ENCODE measurements around the gene GMIP. TPM values are rescaled to one million over a fixed set of nuclear protein-coding genes. Genes with fewer than 3 reads are reported as not detected.

The GMIP gene
- total and polyA plus RNA-seq, 4 donors: 0.89 to 6.5 (median 4.3) TPM

DNA sequence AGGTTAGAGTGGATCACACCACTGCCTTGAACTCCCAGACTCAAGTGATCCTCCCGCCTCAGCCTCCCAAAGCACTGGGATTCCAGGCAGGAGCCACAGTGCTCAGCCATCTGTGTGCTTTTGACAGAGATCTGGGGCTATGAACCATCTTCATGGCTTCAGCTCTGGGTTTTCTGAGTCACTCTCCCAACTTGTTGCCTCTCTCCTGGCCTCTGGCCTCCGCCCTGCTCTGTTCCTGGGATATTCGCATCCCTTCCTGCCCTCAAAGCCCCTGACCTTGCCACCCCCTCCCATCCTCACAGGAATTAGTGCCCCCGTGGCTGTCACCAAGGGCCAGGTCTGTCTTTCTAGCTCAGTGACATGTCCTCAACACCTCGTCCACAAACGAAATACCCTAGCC lies 5.7 kb upstream of the GMIP start (continued):
- TF ChIP-seq HNF4G (IDR thresholded peaks at IDR 0.05): no peak
- no peak for TF ChIP-seq GABPA (IDR thresholded peaks at IDR 0.05 in 1 of 2, conservative IDR thresholded peaks at IDR 0.05 in 1 of 2)
- TF ChIP-seq, protein P1, sequence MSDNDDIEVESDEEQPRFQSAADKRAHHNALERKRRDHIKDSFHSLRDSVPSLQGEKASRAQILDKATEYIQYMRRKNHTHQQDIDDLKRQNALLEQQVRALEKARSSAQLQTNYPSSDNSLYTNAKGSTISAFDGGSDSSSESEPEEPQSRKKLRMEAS (IDR thresholded peaks at IDR 0.05): no peak

DNA sequence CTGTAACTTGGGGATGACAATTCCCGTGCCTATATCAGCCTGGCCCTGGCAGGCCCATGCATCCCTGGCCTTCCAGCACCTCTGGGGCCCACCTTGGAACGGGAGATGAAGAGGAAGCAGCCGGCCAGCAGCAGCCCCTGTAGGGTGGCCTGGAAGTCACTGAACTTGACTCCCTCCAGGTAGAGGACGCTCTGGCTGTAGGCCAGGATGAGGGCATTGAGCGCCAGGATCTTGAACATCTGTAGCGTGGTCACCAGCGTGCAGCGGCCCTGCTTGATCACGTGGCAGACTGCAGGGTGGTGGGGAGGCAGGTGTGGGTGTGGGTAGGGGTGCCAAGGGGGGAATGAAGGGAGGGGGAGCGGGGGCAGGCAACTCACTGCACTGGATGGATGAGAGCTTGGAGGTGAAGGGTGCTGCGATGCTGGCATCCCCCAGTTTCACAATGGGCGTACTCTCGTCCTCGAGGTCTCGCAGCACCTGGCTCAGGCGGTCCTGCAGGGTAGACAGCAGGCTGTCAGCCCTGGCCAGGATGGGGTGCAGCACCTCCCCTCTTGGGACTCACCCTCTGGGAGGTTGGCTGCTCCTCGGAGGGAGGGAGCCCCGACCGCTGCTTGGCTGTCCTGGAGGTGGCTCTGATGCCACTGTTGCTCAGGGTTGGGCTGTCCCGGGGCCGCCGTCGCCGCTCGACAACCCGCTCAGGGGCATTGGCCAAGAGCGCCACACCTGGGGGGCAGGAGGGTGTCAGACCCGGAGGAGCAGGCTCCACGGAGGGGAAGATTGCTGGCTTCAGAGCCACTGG lies 3.8 kb upstream of the GMIP start:
- 96% methylated on average over 29 of the region's 29 CpGs for WGBS
- no peaks in the 10 kb centered on the region for H3K27me3 ChIP-seq (ENCODE audit: control insufficient read depth in 4 of 4, insufficient read depth in 4 of 4, low read length in 3 of 4)
- H3K9ac ChIP-seq (ENCODE audit: low read depth in 1 of 2, low read length in 2 of 2): no peak overlapping the region
- no peak overlapping the region for H3K4me3 ChIP-seq (ENCODE audit: low read depth in 1 of 3, low read length in 3 of 3)
- H3K27ac ChIP-seq (ENCODE audit: low read depth in 1 of 2, low read length in 2 of 2): no peak overlapping the region
- no peak for TF ChIP-seq GABPA (IDR thresholded peaks at IDR 0.05 in 1 of 2, conservative IDR thresholded peaks at IDR 0.05 in 1 of 2)
- TF ChIP-seq, protein P2, sequence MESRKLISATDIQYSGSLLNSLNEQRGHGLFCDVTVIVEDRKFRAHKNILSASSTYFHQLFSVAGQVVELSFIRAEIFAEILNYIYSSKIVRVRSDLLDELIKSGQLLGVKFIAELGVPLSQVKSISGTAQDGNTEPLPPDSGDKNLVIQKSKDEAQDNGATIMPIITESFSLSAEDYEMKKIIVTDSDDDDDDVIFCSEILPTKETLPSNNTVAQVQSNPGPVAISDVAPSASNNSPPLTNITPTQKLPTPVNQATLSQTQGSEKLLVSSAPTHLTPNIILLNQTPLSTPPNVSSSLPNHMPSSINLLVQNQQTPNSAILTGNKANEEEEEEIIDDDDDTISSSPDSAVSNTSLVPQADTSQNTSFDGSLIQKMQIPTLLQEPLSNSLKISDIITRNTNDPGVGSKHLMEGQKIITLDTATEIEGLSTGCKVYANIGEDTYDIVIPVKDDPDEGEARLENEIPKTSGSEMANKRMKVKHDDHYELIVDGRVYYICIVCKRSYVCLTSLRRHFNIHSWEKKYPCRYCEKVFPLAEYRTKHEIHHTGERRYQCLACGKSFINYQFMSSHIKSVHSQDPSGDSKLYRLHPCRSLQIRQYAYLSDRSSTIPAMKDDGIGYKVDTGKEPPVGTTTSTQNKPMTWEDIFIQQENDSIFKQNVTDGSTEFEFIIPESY (IDR thresholded peaks at IDR 0.05): no peak
- no peak for TF ChIP-seq EGR1 (IDR thresholded peaks at IDR 0.05; ENCODE audit: low read depth in 2 of 2)
- TF ChIP-seq, protein P3, sequence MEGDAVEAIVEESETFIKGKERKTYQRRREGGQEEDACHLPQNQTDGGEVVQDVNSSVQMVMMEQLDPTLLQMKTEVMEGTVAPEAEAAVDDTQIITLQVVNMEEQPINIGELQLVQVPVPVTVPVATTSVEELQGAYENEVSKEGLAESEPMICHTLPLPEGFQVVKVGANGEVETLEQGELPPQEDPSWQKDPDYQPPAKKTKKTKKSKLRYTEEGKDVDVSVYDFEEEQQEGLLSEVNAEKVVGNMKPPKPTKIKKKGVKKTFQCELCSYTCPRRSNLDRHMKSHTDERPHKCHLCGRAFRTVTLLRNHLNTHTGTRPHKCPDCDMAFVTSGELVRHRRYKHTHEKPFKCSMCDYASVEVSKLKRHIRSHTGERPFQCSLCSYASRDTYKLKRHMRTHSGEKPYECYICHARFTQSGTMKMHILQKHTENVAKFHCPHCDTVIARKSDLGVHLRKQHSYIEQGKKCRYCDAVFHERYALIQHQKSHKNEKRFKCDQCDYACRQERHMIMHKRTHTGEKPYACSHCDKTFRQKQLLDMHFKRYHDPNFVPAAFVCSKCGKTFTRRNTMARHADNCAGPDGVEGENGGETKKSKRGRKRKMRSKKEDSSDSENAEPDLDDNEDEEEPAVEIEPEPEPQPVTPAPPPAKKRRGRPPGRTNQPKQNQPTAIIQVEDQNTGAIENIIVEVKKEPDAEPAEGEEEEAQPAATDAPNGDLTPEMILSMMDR (IDR thresholded peaks at IDR 0.05; ENCODE audit: low read depth, low read length, missing input control): no peak
- no peak for TF ChIP-seq RXRA (IDR thresholded peaks at IDR 0.05)
- TF ChIP-seq RAD21 (IDR thresholded peaks at IDR 0.05): no peak
- TF ChIP-seq JUND (IDR thresholded peaks at IDR 0.05): no peak
- H3K36me3 ChIP-seq (ENCODE audit: control insufficient read depth in 4 of 4, insufficient read depth in 3 of 4, low read depth in 1 of 4, low read length in 3 of 4): peaks cover 18 to 65% (median 34%) of the 10 kb centered on the region in 4 donors
- DNase-seq (ENCODE audit: low spot score): no peak
- H3K4me1 ChIP-seq (ENCODE audit: control insufficient read depth in 4 of 4, insufficient read depth in 4 of 4, low read length in 3 of 4): peaks cover 1 to 15% (median 8%) of the 10 kb centered on the region in 4 donors
- no peaks in the 10 kb centered on the region for H3K9me3 ChIP-seq (ENCODE audit: control insufficient read depth in 4 of 4, low read length in 3 of 4)

DNA sequence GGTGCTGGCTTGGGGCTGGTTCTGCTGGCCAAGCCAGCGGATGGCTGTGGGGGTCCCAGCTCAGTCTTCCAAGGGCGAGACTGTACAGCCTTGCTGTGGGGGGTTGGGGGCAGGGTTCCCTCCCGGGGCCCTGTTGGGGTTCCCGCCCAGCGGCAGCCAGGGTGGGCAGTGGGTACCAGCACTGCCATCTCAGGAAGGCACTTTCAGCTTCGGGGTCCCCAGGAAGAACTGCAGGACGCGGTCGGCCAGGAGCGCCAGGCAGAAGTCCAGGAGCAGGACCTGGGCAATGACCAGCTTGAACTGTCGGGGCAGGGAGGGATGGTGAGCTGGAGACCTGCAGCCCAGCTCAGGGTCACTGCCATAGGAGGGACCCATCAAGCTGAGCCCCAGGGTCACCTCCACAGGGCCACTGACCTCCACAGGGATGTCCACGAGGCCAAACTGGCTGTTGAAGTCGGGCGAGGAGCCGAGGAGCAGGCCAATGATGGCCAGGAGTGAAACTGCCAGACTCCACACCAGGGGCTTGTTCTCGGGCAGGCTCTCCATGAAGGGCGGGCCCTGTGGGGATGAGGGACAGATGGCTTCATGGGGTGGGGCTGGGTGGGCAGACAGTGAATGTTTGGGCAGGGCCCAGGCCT lies 1.9 kb upstream of the GMIP start:
- WGBS: 95% methylated on average over 17 of the region's 17 CpGs

More for the DNA sequence above, 1.9 kb upstream of the GMIP start:
- H3K4me1 ChIP-seq (ENCODE audit: control insufficient read depth in 4 of 4, insufficient read depth in 4 of 4, low read length in 3 of 4): peaks cover 1 to 15% (median 8%) of the 10 kb centered on the region in 4 donors
- no peak for DNase-seq (ENCODE audit: low spot score)
- no peaks in the 10 kb centered on the region for H3K9me3 ChIP-seq (ENCODE audit: control insufficient read depth in 4 of 4, low read length in 3 of 4)
- no peak overlapping the region for H3K9ac ChIP-seq (ENCODE audit: low read depth in 1 of 2, low read length in 2 of 2)
- H3K36me3 ChIP-seq (ENCODE audit: control insufficient read depth in 4 of 4, insufficient read depth in 3 of 4, low read depth in 1 of 4, low read length in 3 of 4): peaks cover 11 to 47% (median 25%) of the 10 kb centered on the region in 4 donors
- no peak overlapping the region for H3K4me3 ChIP-seq (ENCODE audit: low read depth in 1 of 3, low read length in 3 of 3)
- no peak overlapping the region for H3K27ac ChIP-seq (ENCODE audit: low read depth in 1 of 2, low read length in 2 of 2)
- TF ChIP-seq, protein P4, sequence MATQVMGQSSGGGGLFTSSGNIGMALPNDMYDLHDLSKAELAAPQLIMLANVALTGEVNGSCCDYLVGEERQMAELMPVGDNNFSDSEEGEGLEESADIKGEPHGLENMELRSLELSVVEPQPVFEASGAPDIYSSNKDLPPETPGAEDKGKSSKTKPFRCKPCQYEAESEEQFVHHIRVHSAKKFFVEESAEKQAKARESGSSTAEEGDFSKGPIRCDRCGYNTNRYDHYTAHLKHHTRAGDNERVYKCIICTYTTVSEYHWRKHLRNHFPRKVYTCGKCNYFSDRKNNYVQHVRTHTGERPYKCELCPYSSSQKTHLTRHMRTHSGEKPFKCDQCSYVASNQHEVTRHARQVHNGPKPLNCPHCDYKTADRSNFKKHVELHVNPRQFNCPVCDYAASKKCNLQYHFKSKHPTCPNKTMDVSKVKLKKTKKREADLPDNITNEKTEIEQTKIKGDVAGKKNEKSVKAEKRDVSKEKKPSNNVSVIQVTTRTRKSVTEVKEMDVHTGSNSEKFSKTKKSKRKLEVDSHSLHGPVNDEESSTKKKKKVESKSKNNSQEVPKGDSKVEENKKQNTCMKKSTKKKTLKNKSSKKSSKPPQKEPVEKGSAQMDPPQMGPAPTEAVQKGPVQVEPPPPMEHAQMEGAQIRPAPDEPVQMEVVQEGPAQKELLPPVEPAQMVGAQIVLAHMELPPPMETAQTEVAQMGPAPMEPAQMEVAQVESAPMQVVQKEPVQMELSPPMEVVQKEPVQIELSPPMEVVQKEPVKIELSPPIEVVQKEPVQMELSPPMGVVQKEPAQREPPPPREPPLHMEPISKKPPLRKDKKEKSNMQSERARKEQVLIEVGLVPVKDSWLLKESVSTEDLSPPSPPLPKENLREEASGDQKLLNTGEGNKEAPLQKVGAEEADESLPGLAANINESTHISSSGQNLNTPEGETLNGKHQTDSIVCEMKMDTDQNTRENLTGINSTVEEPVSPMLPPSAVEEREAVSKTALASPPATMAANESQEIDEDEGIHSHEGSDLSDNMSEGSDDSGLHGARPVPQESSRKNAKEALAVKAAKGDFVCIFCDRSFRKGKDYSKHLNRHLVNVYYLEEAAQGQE (IDR thresholded peaks at IDR 0.05): no peak
- H3K27me3 ChIP-seq (ENCODE audit: control insufficient read depth in 4 of 4, insufficient read depth in 4 of 4, low read length in 3 of 4): no peaks in the 10 kb centered on the region

All from liver (tissue), 9 donors.